IPS-15b (cell line): ENCODE measurements around the gene MGAT2.
"Not testable (repeated sequence)": the region's sequence is repeated elsewhere in the genome, so short reads cannot be mapped to it uniquely, and the experiment has no call there.

Experiments used
- H3K27me3 ChIP-seq: one replicate; pipeline ENCODE4 v1.6.1; 2013; ENCODE audit warnings: low read length; ENCODE audit not compliant: control insufficient read depth, insufficient read depth
- H3K36me3 ChIP-seq: one replicate; pipeline ENCODE4 v1.6.1; 2013; ENCODE audit warnings: low read length; ENCODE audit not compliant: control insufficient read depth, insufficient read depth
- H3K4me1 ChIP-seq: one replicate; pipeline ENCODE4 v1.6.1; 2013; ENCODE audit warnings: mild to moderate bottlenecking, low read length; ENCODE audit not compliant: control insufficient read depth, insufficient read depth
- H3K4me3 ChIP-seq: one replicate; pipeline ENCODE4 v1.5.1; 2013; ENCODE audit warnings: low read depth, low read length
- H3K9ac ChIP-seq: one replicate; pipeline ENCODE4 v1.6.1; 2013; ENCODE audit warnings: low read depth, mild to moderate bottlenecking, low read length
- H3K9me3 ChIP-seq: one replicate; pipeline ENCODE4 v1.6.1; 2013; ENCODE audit warnings: mild to moderate bottlenecking, low read length; ENCODE audit not compliant: control insufficient read depth, insufficient read depth

Gene MGAT2

GRCh38 chr14:49637534-49638078, 17.0 kb downstream of the MGAT2 start:
- Histone ChIP-seq H3K9me3 (no peaks in the 10 kb centered on the region), H3K9ac (no peak overlapping the region), H3K4me1 (no peaks in the 10 kb centered on the region), H3K4me3 (no peak overlapping the region), H3K27me3 (no peaks in the 10 kb centered on the region), H3K36me3 (peaks cover 6% of the 10 kb centered on the region)

- H3K4me1 ChIP-seq = no peaks in the 10 kb centered on the region
- H3K27me3 ChIP-seq = no peaks in the 10 kb centered on the region
- H3K9me3 ChIP-seq = no peaks in the 10 kb centered on the region
- H3K36me3 ChIP-seq = peaks cover 6% of the 10 kb centered on the region
- H3K4me3 ChIP-seq = no peak overlapping the region
- no peak overlapping the region for H3K9ac ChIP-seq
Observed at GRCh38 chr14:49640540-49641417, 20.2 kb downstream of the MGAT2 start.

GRCh38 chr14:49641697-49642129, 21.1 kb downstream of the MGAT2 start:
- Histone ChIP-seq H3K4me3 (no peak overlapping the region), H3K9ac (no peak overlapping the region), H3K36me3 (peaks cover 6% of the 10 kb centered on the region)

GRCh38 chr14:49642163-49642562, 21.6 kb downstream of the MGAT2 start:
- Histone ChIP-seq H3K36me3 (peaks cover 6% of the 10 kb centered on the region), H3K27me3 (no peaks in the 10 kb centered on the region), H3K9me3 (no peaks in the 10 kb centered on the region), H3K4me1 (no peaks in the 10 kb centered on the region), H3K9ac (no peak overlapping the region), H3K4me3 (no peak overlapping the region)

More at GRCh38 chr14:49641697-49642129, 21.1 kb downstream of the MGAT2 start:
- Histone ChIP-seq H3K4me1 (no peaks in the 10 kb centered on the region), H3K9me3 (no peaks in the 10 kb centered on the region), H3K27me3 (no peaks in the 10 kb centered on the region)

- H3K9me3 ChIP-seq = no peaks in the 10 kb centered on the region
- no peaks in the 10 kb centered on the region for H3K4me1 ChIP-seq
- no peak overlapping the region for H3K4me3 ChIP-seq
- H3K27me3 ChIP-seq = no peaks in the 10 kb centered on the region
- H3K36me3 ChIP-seq = peaks cover 2% of the 10 kb centered on the region
- H3K9ac ChIP-seq = no peak overlapping the region
Observed at GRCh38 chr14:49653508-49653907, 32.9 kb downstream of the MGAT2 start.

- Histone ChIP-seq H3K4me3 (no peak overlapping the region), H3K9ac (no peak overlapping the region), H3K9me3 (no peaks in the 10 kb centered on the region), H3K27me3 (no peaks in the 10 kb centered on the region), H3K4me1 (no peaks in the 10 kb centered on the region), H3K36me3 (peaks cover 2% of the 10 kb centered on the region)
Observed at GRCh38 chr14:49654511-49654910, 33.9 kb downstream of the MGAT2 start.

- H3K4me3 ChIP-seq, H3K36me3 ChIP-seq, H3K9ac ChIP-seq, H3K27me3 ChIP-seq, H3K9me3 ChIP-seq, H3K4me1 ChIP-seq: not testable (repeated sequence)
Observed at GRCh38 chr14:49657500-49657899, 36.9 kb downstream of the MGAT2 start.

- Histone ChIP-seq H3K9me3 (no peaks in the 10 kb centered on the region), H3K4me3 (no peak overlapping the region), H3K4me1 (no peaks in the 10 kb centered on the region), H3K27me3 (no peaks in the 10 kb centered on the region), H3K36me3 (no peaks in the 10 kb centered on the region), H3K9ac (no peak overlapping the region)
Observed at GRCh38 chr14:49659526-49660455, 39.2 kb downstream of the MGAT2 start.

GRCh38 chr14:49670475-49670874, 49.9 kb downstream of the MGAT2 start:
- no peaks in the 10 kb centered on the region for H3K27me3 ChIP-seq
- peaks cover 3% of the 10 kb centered on the region for H3K36me3 ChIP-seq
- H3K4me3 ChIP-seq = no peak overlapping the region
- H3K9me3 ChIP-seq = no peaks in the 10 kb centered on the region
- no peaks in the 10 kb centered on the region for H3K4me1 ChIP-seq
- H3K9ac ChIP-seq = no peak overlapping the region
